HEK293T (cell line): ENCODE results near the gene TUBA1A.

Experiments
- NFRKB ChIP-seq: fragments of 450-650 bp; IDR thresholded peaks from 2 replicates; pipeline ENCODE4 v1.6.1; 2016; ENCODE audit warnings: mild to moderate bottlenecking, moderate library complexity
- SUZ12 ChIP-seq: fragments of 450-650 bp; IDR thresholded peaks from 2 replicates; pipeline ENCODE4 v1.6.1; 2016; ENCODE audit warnings: mild to moderate bottlenecking

DNA sequence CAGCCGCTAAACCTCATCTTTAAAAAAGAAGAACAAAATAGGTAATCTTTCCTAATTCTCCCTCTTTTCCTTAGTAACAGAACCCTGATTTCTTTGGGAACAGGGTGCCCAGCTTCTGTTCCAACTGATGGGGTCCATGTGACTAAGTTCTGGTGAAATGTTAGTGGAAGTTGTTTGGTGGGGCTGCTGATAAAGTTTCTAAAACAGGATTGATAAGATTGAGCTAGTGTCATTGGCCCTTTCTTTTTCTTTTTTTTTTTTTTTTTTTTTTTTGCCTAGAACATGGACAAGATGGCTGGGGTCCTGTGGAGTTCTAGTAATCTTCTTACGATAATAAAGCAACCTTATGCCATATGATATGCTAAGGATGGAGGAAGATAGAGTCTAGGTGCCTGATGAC lies 41.5 kb downstream of the TUBA1A start:
- TF ChIP-seq NFRKB: no peak
- TF ChIP-seq SUZ12: no peak
